NCI-H2107 treated with DMSO at 0.1 percent for 48 hours (cell line): ENCODE results near the gene LCE6A.

Experiments
- DNase-seq: peaks from one replicate; lab custom pipeline; 2025; ENCODE audit not compliant: unreplicated experiment; lab: John Stamatoyannopoulos, UW

Gene LCE6A

GRCh38 chr1:152873495-152873894, 30.8 kb downstream of the LCE6A start:
- no peak for DNase-seq

DNA sequence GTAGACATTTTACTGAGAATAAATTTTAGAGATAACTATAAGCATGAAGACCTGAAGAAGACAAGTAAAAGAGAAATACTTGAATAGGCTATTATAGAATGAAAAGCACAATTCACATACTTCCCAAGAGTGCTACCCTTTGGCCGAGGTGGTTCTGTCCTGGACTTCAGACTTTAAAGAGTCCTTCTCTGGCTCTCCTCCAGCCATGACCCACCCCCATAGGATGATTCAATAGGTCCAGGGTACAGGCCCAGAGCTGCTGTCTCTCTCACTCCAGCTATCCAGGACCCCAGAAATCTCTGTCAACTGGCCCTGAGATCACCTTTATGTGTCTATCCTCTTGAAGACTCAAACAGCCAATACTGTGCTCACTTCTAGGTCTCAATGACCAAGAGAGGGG, 34.2 kb downstream of the LCE6A start:
- no peak for DNase-seq

- no peak for DNase-seq
These were observed 35.4 kb downstream of the LCE6A start, which contains the start of gene SMCP for GRCh38 chr1:152878042-152878441. Gene SMCP (plus strand): TSS chr1:152878322. CDS start chr1:152884423, 6,101 bp downstream.

GRCh38 chr1:152879559-152880198, 37.0 kb downstream of the LCE6A start:
- no peak for DNase-seq

GRCh38 chr1:152880316-152880715, 37.7 kb downstream of the LCE6A start:
- no peak for DNase-seq

DNA sequence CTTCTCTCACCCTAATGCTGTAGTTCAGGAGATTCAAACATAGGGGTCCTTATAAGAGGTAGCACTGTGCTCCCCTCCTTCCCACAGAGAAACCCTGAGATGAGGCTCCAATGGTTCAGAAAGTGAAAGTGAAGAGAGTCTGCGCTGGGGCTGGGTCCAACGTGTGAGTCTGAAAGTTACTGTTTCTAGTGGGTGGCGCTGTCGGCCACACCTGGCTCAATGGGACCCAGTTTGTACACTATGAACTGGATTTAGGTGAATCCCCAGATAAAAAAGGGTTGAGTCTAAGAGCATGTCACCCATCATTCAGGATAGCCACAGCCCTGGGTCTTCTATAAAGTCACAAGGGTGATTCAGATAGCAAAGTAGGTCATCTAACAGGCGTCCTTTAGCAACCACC, 38.3 kb downstream of the LCE6A start:
- no peak for DNase-seq

- no peak for DNase-seq
These were observed 41.4 kb downstream of the LCE6A start for GRCh38 chr1:152884085-152884484.

DNA sequence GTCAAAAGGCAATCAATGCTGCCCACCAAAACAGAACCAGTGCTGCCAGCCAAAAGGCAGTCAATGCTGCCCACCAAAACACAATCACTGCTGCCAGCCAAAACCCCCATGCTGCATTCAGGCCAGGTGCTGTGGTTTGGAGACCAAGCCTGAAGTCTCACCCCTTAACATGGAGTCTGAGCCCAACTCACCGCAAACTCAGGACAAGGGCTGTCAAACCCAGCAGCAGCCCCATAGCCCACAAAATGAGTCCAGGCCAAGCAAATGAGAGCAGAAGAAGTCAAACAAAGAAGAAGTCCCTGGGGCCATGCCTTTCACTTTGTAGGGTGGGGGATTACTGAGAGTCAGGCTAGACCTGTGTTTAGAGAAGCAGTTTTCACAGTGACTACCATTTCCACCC, 41.9 kb downstream of the LCE6A start:
- no peak for DNase-seq

GRCh38 chr1:152884966-152885624, 42.4 kb downstream of the LCE6A start:
- no peak for DNase-seq

DNA sequence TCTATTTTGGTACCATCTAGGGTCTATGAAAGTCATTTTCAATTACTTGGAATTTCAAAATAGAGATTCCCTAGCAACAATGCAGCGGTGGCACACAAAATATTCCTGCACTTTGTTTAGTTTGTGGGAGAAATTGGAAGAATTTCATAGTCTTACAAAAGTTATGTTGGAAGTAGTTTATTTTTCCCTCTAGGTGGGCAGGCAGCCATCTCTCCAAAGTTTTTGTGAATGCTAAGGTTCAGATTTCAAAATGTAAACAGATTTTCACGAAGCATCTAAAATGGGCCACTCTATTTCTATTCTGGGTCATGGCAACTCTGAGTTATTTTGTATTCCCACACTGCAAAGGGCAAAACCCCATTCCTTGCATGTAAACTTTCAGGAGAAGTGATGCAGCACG, 43.4 kb downstream of the LCE6A start:
- no peak for DNase-seq

DNA sequence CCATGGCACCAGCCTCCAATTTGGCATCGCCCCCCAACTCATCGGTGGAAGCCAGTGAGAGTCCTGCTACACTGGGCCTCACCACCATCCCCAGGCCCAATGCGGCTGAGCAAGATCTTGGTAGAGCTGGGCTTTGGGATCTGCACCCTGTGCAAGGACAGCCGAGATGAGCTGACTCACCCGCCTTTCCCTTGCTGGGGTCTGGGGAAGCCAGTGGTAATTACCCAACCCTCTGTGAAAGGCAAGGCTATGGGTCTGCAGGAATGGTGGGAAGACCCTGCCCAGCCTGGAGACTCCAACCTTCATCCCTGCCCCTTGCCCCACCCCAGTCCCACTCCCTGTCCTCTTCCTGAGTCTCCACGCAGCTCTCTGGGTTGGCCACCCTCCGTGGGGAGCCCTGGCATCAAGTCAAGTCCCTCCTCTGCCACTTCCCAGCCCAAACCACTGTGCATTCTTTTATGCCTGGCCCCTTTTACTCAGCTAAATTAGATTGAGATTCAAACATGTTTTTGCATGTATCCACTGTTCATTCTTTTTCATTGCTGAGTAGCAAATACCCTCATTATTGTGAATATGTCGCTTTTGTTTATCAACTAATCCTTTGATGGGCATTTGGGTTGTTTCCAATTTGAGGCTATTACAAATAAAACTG, 44.2 kb downstream of the LCE6A start:
- no peak for DNase-seq

DNA sequence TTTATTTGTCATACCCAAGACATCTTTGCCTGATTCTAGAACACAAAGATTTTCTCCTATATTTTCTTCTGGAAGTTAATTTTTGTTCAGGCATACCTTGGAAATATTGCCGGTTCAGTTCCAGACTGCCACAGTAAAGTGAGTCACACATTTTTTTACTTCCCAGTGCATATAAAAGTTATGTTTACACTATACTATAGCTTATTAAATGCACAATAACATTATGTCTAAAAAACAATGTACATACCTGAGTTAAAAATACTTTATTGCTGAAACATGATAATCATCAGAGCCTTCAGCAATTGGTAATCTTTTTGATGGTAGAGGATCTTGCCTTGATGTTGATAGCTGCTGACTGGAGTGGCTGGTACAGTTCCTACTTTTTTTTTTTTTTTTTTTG, 45.5 kb downstream of the LCE6A start:
- DNase-seq = no peak
